H9 (cell line): ENCODE measurements around the gene YPEL4. TPM values are rescaled to one million over a fixed set of nuclear protein-coding genes. Genes with fewer than 3 reads are reported as not detected.
A peak's percentile ranks its signal among the peaks of the same experiment; 100 is the strongest.

ENCODE experiments used
- DNase-seq: peaks from one replicate; pipeline ENCODE4 v3.0.0-alpha.2; 2017
- H2AFZ ChIP-seq: one replicate; pipeline ENCODE4 v1.6.1; 2013; ENCODE audit warnings: mild to moderate bottlenecking, low read length, control low read depth, moderate library complexity
- H2AK5ac ChIP-seq: 2 replicates; pipeline ENCODE4 v1.6.1; 2013; ENCODE audit warnings: low read length, control low read depth, mixed read lengths; ENCODE audit not compliant: insufficient read length
- H2BK120ac ChIP-seq: one replicate; pipeline ENCODE4 v1.6.1; 2013; ENCODE audit warnings: low read depth, mild to moderate bottlenecking, low read length, control low read depth, inconsistent platforms; ENCODE audit not compliant: poor library complexity, severe bottlenecking
- H2BK12ac ChIP-seq: 2 replicates; pipeline ENCODE4 v1.6.1; 2013; ENCODE audit warnings: low read length, control low read depth, mixed read lengths, low read depth; ENCODE audit not compliant: insufficient read length
- H2BK15ac ChIP-seq: 2 replicates; pipeline ENCODE4 v1.6.1; 2013; ENCODE audit warnings: low read depth, low read length, control low read depth
- H2BK20ac ChIP-seq: one replicate; pipeline ENCODE4 v1.6.1; 2013; ENCODE audit warnings: low read depth, mild to moderate bottlenecking, low read length, control low read depth, inconsistent platforms; ENCODE audit not compliant: poor library complexity, severe bottlenecking
- H2BK5ac ChIP-seq: 2 replicates; pipeline ENCODE4 v1.6.1; 2013; ENCODE audit warnings: low read length, control low read depth, mixed read lengths; ENCODE audit not compliant: insufficient read length
- H3K14ac ChIP-seq: 2 replicates; pipeline ENCODE4 v1.6.1; 2013; ENCODE audit warnings: low read length, control low read depth; ENCODE audit not compliant: insufficient read depth
- H3K18ac ChIP-seq: 2 replicates; pipeline ENCODE4 v1.6.1; 2013; ENCODE audit warnings: low read depth, mild to moderate bottlenecking, mixed read lengths, low read length, control low read depth; ENCODE audit not compliant: insufficient read length
- H3K23ac ChIP-seq: 2 replicates; pipeline ENCODE4 v1.6.1; 2013; ENCODE audit warnings: low read length, control low read depth, mixed read lengths, low read depth; ENCODE audit not compliant: insufficient read length
- H3K23me2 ChIP-seq: 2 replicates; pipeline ENCODE4 v1.6.1; 2013; ENCODE audit warnings: low read depth, mild to moderate bottlenecking, mixed read lengths, low read length, control low read depth; ENCODE audit not compliant: insufficient read length, poor library complexity, severe bottlenecking
- H3K27ac ChIP-seq: 2 replicates; pipeline ENCODE4 v1.5.1; 2013; ENCODE audit warnings: low read length, control low read depth, mixed read lengths, low read depth; ENCODE audit not compliant: insufficient read length
- H3K27me3 ChIP-seq: 2 replicates; pipeline ENCODE4 v1.6.1; 2013; ENCODE audit warnings: low read length, control low read depth, inconsistent platforms; ENCODE audit not compliant: insufficient read depth
- H3K4ac ChIP-seq: 2 replicates; pipeline ENCODE4 v1.6.1; 2013; ENCODE audit warnings: low read depth, mild to moderate bottlenecking, control low read depth, inconsistent platforms, low read length, moderate library complexity
- H3K4me1 ChIP-seq: 2 replicates; pipeline ENCODE4 v1.6.1; 2013; ENCODE audit warnings: low read length, control low read depth, inconsistent platforms; ENCODE audit not compliant: insufficient read depth
- H3K4me2 ChIP-seq: 2 replicates; pipeline ENCODE4 v1.6.1; 2013; ENCODE audit warnings: low read length, control low read depth, mixed read lengths; ENCODE audit not compliant: insufficient read length, insufficient read depth
- H3K56ac ChIP-seq: 2 replicates; pipeline ENCODE4 v1.6.1; 2013; ENCODE audit warnings: low read depth, mild to moderate bottlenecking, mixed read lengths, low read length, control low read depth; ENCODE audit not compliant: insufficient read length
- H3K79me1 ChIP-seq: 2 replicates; pipeline ENCODE4 v1.6.1; 2013; ENCODE audit warnings: low read depth, mild to moderate bottlenecking, moderate library complexity, low read length, control low read depth, inconsistent platforms; ENCODE audit not compliant: insufficient read depth, poor library complexity, severe bottlenecking
- H3K79me2 ChIP-seq: 2 replicates; pipeline ENCODE4 v1.6.1; 2013; ENCODE audit warnings: low read length, control low read depth, inconsistent platforms; ENCODE audit not compliant: insufficient read depth
- H3K9ac ChIP-seq: 2 replicates; pipeline ENCODE4 v1.6.1; 2013; ENCODE audit warnings: low read length, control low read depth, mixed read lengths; ENCODE audit not compliant: insufficient read length; ENCODE audit errors: extremely low read depth
- H3K9me3 ChIP-seq: one replicate; pipeline ENCODE4 v1.6.1; 2013; ENCODE audit warnings: low read depth, low read length, inconsistent platforms; ENCODE audit not compliant: control insufficient read depth
- H3T11ph ChIP-seq: one replicate; pipeline ENCODE4 v1.6.1; 2013; ENCODE audit warnings: mild to moderate bottlenecking, low read length, control low read depth, inconsistent platforms
- H4K20me1 ChIP-seq: one replicate; pipeline ENCODE4 v1.6.1; 2013; ENCODE audit not compliant: control insufficient read depth, insufficient read length, insufficient read depth
- H4K5ac ChIP-seq: 2 replicates; pipeline ENCODE4 v1.6.1; 2013; ENCODE audit warnings: low read depth, mild to moderate bottlenecking, mixed read lengths, low read length, control low read depth; ENCODE audit not compliant: insufficient read length
- H4K8ac ChIP-seq: replicated peaks from 2 replicates; pipeline ENCODE4 v1.6.1; 2013; ENCODE audit warnings: low read length, control low read depth, mixed read lengths, low read depth; ENCODE audit not compliant: insufficient read length
- H4K91ac ChIP-seq: 2 replicates; pipeline ENCODE4 v1.6.1; 2013; ENCODE audit warnings: low read depth, mild to moderate bottlenecking, moderate library complexity, mixed read lengths, low read length, control low read depth; ENCODE audit not compliant: insufficient read length
- H3K27ac Mint-ChIP-seq, 3 experiments: 2 replicates in 2 of 3; 3 replicates in 1 of 3; pipeline ENCODE4 v1.8.0; 2020 to 2021; ENCODE audit warnings: mixed read lengths in 3 of 3, mild to moderate bottlenecking in 1 of 3, moderate library complexity in 1 of 3
- H3K27me3 Mint-ChIP-seq: 2 replicates; pipeline ENCODE4 v1.8.0; 2021; ENCODE audit warnings: low read depth, mild to moderate bottlenecking, moderate library complexity, mixed read lengths
- H3K36me3 Mint-ChIP-seq, 3 experiments: 2 replicates in 2 of 3; 3 replicates in 1 of 3; pipeline ENCODE4 v1.8.0; 2020 to 2021; ENCODE audit warnings: low read depth in 3 of 3, mixed read lengths in 3 of 3; ENCODE audit not compliant: insufficient read depth in 1 of 3
- H3K4me1 Mint-ChIP-seq, 2 experiments: 2 replicates each; pipeline ENCODE4 v1.8.0; 2020; ENCODE audit warnings: mixed read lengths in 2 of 2
- H3K4me3 Mint-ChIP-seq, 2 experiments: 2 replicates in 1 of 2; 3 replicates in 1 of 2; pipeline ENCODE4 v1.8.0; 2020 to 2021; ENCODE audit warnings: mild to moderate bottlenecking in 2 of 2, mixed read lengths in 2 of 2, moderate library complexity in 1 of 2
- H3K9me3 Mint-ChIP-seq, 2 experiments: 2 replicates in 1 of 2; 3 replicates in 1 of 2; pipeline ENCODE4 v1.8.0; 2020; ENCODE audit warnings: mild to moderate bottlenecking in 2 of 2, mixed read lengths in 2 of 2, moderate library complexity in 1 of 2
- WGBS: extraction: QIAGEN DNeasy Blood & Tissue Kit; methylation state at CpG from one replicate; pipeline ENCODE4 v1.1.7; 2013; ENCODE audit warnings: missing lambda C conversion rate, low lambda C conversion rate, mixed read lengths; ENCODE audit not compliant: insufficient read length; ENCODE audit errors: extremely low coverage; 5-methylcytosine and 5-hydroxymethylcytosine counted together
- total RNA-seq: library from RNA; stranded (reverse); gene quantifications from 2 replicates; pipeline ENCODE4 v1.2.1, GENCODE V29; 2021
- TF ChIP-seq, protein P1 (sequence below): fragments of 200-600 bp; sonication (generic); conservative IDR thresholded peaks from 3 replicates; pipeline ENCODE4 v1.8.0; 2021; ENCODE audit warnings: antibody characterized with exemption, mild to moderate bottlenecking

YPEL4 gene
- total RNA-seq, 1 experiment from 2014 or later = 0.13 TPM

DNA sequence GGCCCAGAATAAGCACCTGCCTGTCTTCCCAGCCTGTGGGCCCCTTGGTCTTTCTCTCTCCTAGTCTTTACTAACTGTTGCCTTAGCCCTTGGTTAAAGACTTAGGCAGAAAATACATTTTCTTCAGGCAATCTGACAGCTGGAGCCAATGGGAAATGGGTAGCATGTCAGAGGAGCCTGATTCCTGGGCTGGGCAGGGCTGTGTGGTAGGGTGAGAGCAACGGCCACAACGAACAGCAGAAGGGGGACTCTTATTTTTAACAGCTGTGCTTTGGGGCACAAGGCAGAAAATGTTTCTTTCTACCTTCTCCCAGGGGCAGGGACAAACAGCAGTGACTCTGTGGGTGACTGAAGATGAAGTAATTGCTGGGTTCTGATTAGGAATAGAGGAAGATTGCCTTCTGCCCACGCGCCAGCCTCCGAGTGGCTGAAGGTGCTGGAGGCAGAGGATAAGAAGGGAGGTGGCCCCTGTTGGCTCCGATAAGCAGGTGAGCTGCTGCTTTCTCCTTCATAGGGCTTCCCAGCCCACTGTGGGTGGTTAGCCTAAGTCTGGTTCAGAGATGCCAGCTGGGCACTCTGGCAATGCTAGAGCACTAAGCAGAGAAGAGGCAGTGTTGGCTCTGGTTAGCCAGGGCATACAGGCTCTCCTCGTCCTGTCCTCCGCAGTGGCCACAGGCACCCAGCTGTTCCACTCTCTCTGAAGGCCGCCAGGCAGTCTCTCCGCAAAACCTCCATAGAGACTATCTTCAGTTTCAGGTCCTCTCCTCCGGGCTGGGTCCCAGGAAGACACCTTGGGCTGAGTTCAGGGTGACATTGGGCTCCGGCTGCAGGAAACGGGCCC is 1.5 kb downstream of the YPEL4 start:
- Histone ChIP-seq H3K4ac (no peak overlapping the region), H2BK20ac (no peak overlapping the region), H3K14ac (no peak overlapping the region), H3K4me1 (peaks cover 19% of the 10 kb centered on the region), H2AK5ac (no peak overlapping the region), H3K56ac (no peak overlapping the region), H2AFZ (no peak overlapping the region), H3K23me2 (peaks cover 16% of the 10 kb centered on the region), H3K18ac (no peak overlapping the region), H2BK12ac (no peak overlapping the region), H4K5ac (no peak overlapping the region), H3T11ph (no peak overlapping the region), H3K4me2 (peak overlapping the region; percentile 51), H2BK5ac (no peak overlapping the region), H4K91ac (no peak overlapping the region), H3K27ac (no peak overlapping the region), H3K23ac (no peak overlapping the region), H2BK15ac (no peak overlapping the region), H2BK120ac (no peak overlapping the region), H3K79me1 (no peaks in the 10 kb centered on the region), H4K20me1 (no peaks in the 10 kb centered on the region), H3K79me2 (no peaks in the 10 kb centered on the region), H3K9ac (peak overlapping the region; percentile 17), H3K9me3 (no peaks in the 10 kb centered on the region), H3K27me3 (no peaks in the 10 kb centered on the region; the same call in 1 of the 2 replicates), H4K8ac (no peak overlapping the region)
- TF ChIP-seq, protein P1, sequence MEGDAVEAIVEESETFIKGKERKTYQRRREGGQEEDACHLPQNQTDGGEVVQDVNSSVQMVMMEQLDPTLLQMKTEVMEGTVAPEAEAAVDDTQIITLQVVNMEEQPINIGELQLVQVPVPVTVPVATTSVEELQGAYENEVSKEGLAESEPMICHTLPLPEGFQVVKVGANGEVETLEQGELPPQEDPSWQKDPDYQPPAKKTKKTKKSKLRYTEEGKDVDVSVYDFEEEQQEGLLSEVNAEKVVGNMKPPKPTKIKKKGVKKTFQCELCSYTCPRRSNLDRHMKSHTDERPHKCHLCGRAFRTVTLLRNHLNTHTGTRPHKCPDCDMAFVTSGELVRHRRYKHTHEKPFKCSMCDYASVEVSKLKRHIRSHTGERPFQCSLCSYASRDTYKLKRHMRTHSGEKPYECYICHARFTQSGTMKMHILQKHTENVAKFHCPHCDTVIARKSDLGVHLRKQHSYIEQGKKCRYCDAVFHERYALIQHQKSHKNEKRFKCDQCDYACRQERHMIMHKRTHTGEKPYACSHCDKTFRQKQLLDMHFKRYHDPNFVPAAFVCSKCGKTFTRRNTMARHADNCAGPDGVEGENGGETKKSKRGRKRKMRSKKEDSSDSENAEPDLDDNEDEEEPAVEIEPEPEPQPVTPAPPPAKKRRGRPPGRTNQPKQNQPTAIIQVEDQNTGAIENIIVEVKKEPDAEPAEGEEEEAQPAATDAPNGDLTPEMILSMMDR = no peak
- Mint-ChIP-seq H3K4me1 (peaks cover 80 to 89% of the 10 kb centered on the region in 2 experiments), H3K27ac (peak overlapping the region; percentile 42 to 95 (median 93); a peak in 4 of 7 replicates), H3K27me3 (peaks cover 25% of the 10 kb centered on the region), H3K9me3 (no peaks in the 10 kb centered on the region), H3K4me3 (peak overlapping the region; percentile 62 to 83), H3K36me3 (peaks cover 2 to 20% (median 15%) of the 10 kb centered on the region in 3 experiments; a peak in 6 of 7 replicates)
- WGBS = no CpG with 5 or more reads among the region's 13 CpGs
- DNase-seq = peak; percentile 42
